Measurements from ENCODE around the gene NHEJ1. TPM values are rescaled to one million over a fixed set of nuclear protein-coding genes. Genes with fewer than 3 reads are reported as not detected.

Gene NHEJ1
- polyA plus RNA-seq, 1 of the 3 experiments (the other 2 are of a cell fraction), result 16.3 TPM

DNA sequence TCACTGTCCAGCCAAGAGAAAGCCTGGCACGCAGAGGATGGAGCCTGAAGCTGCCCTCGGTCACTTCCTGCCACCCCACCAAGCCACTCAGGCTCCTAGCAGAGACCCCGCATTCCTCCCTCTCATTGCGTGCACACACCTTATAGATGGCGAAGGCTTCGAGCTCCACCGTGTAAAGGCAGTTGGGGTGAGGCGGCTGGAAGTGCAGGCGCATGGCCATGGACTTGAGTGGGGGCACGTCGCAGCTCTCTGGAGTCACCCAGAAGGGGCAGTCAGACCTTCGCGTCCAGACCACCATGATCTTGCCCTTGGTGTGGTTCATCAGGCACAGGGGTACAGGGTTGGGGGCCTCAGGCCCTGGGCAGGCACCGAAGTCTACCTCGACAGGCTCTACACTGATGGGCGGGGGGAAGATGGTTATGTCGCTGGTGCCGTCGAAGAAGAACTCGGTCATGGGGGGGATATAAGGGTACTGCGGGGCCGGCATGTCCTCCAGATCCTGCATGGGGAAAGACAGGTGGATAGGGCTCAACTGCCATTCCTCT is 133.0 kb downstream of the NHEJ1 start (continued):
- TF ChIP-seq, protein P1, sequence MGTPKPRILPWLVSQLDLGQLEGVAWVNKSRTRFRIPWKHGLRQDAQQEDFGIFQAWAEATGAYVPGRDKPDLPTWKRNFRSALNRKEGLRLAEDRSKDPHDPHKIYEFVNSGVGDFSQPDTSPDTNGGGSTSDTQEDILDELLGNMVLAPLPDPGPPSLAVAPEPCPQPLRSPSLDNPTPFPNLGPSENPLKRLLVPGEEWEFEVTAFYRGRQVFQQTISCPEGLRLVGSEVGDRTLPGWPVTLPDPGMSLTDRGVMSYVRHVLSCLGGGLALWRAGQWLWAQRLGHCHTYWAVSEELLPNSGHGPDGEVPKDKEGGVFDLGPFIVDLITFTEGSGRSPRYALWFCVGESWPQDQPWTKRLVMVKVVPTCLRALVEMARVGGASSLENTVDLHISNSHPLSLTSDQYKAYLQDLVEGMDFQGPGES (IDR thresholded peaks at IDR 0.05; ENCODE audit: low read depth, low read length), result no peak
- no peak for TF ChIP-seq RAD21 (IDR thresholded peaks at IDR 0.05; ENCODE audit: low read length)
- TF ChIP-seq, protein P2, sequence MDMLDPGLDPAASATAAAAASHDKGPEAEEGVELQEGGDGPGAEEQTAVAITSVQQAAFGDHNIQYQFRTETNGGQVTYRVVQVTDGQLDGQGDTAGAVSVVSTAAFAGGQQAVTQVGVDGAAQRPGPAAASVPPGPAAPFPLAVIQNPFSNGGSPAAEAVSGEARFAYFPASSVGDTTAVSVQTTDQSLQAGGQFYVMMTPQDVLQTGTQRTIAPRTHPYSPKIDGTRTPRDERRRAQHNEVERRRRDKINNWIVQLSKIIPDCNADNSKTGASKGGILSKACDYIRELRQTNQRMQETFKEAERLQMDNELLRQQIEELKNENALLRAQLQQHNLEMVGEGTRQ (IDR thresholded peaks at IDR 0.05; ENCODE audit: borderline replicate concordance, low read depth, low read length), result no peak
- TF ChIP-seq FOXJ3 (CRISPR knock-in tag; IDR thresholded peaks at IDR 0.05), result no peak
- TF ChIP-seq EZH2phosphoT487 (IDR thresholded peaks at IDR 0.05; ENCODE audit: borderline replicate concordance, low read depth), result no peak
- TF ChIP-seq RFX5 (IDR thresholded peaks at IDR 0.05; ENCODE audit: low read length), result no peak

DNA sequence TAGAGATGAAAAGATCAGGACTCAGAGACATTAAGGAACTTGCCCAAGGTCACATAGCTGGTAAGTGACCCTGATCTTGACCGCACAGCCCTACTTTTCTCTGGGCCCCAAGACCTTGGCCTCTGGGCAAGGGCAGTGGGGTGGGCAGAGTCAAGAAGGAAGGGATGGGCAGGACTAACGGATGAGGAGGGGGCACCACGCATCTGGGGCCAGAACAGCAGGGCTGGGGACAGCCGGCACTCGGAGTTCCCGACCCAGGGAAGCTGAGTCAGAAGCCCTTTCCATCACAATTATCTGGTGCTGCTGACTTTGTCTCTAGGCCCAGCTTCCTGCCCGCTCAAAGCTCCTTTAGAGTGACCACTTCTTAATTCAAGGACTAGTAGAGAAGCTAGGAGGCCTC is 133.7 kb downstream of the NHEJ1 start:
- Histone ChIP-seq H3K4me1 (ENCODE audit: control insufficient read depth in 1 of 2, insufficient read depth in 2 of 2, low read depth in 1 of 2, low read length in 1 of 2) (peaks cover 0 to 5% of the 10 kb centered on the region in 2 experiments; a peak in 1 of 4 replicates), H4K20me1 (ENCODE audit: insufficient read depth) (no peaks in the 10 kb centered on the region), H2AFZ (ENCODE audit: low read depth) (no peak overlapping the region), H3K4me3 (ENCODE audit: low read depth in 2 of 2, low read length in 1 of 2) (no peak overlapping the region), H3K9me2 (no peaks in the 10 kb centered on the region), H3K4me2 (no peak overlapping the region), H3K79me2 (ENCODE audit: insufficient read depth) (no peaks in the 10 kb centered on the region), H3F3A (replicated peaks; ENCODE audit: insufficient read depth) (no peaks in the 10 kb centered on the region), H3K36me3 (replicated peaks in 1 of 2; ENCODE audit: control insufficient read depth in 1 of 2, insufficient read depth in 2 of 2, low read length in 1 of 2) (no peaks in the 10 kb centered on the region), H3K9me3 (no peaks in the 10 kb centered on the region), H3K27me3 (ENCODE audit: insufficient read depth) (peaks cover 18% of the 10 kb centered on the region; the same call in 1 of the 2 replicates), H3K27ac (ENCODE audit: low read depth in 2 of 2, low read length in 1 of 2) (no peak overlapping the region), H3K9ac (no peak overlapping the region)
- 50% methylated on average over 6 of the region's 7 CpGs for WGBS (ENCODE audit: low lambda C conversion rate)
- POLR2A ChIA-PET, result no interaction called here
- CTCF ChIA-PET, result interaction anchor here (1.0 to 10.9 kb wide), 13 partner anchors 9 to 175 kb away, joined by 3 to 238 read pairs (median 30); partner anchors contain the start of genes CFAP65, IHH and NHEJ1
- no peak for DNase-seq
- TF ChIP-seq POLR2AphosphoS5 (IDR thresholded peaks at IDR 0.05; ENCODE audit: low read depth, low read length), result no peak
- TF ChIP-seq FOXJ3 (CRISPR knock-in tag; IDR thresholded peaks at IDR 0.05), result no peak
- no peak for TF ChIP-seq ELF1 (IDR thresholded peaks at IDR 0.05)
- no peak for TF ChIP-seq RXRA (IDR thresholded peaks at IDR 0.05; ENCODE audit: borderline replicate concordance, low read depth)
- TF ChIP-seq, protein P3, sequence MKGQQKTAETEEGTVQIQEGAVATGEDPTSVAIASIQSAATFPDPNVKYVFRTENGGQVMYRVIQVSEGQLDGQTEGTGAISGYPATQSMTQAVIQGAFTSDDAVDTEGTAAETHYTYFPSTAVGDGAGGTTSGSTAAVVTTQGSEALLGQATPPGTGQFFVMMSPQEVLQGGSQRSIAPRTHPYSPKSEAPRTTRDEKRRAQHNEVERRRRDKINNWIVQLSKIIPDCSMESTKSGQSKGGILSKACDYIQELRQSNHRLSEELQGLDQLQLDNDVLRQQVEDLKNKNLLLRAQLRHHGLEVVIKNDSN (IDR thresholded peaks at IDR 0.05; ENCODE audit: borderline replicate concordance, low read depth), result no peak
- no peak for TF ChIP-seq JUND (IDR thresholded peaks at IDR 0.05)
- no peak for TF ChIP-seq MXI1 (IDR thresholded peaks at IDR 0.05; ENCODE audit: low read depth, low read length)
- no peak for TF ChIP-seq RFX5 (IDR thresholded peaks at IDR 0.05; ENCODE audit: low read length)
- TF ChIP-seq SIN3A (IDR thresholded peaks at IDR 0.05; ENCODE audit: borderline replicate concordance, low read depth, low read length), result no peak
- TF ChIP-seq TCF12 (IDR thresholded peaks at IDR 0.05), result no peak
- TF ChIP-seq YY1 (IDR thresholded peaks at IDR 0.05; ENCODE audit: low read depth), result no peak
- TF ChIP-seq CHD2 (IDR thresholded peaks at IDR 0.05; ENCODE audit: low read length, partially characterized antibody), result no peak
- no peak for TF ChIP-seq FOSL2 (IDR thresholded peaks at IDR 0.05; ENCODE audit: borderline replicate concordance, low read depth)
- no peak for TF ChIP-seq CTCF (IDR thresholded peaks at IDR 0.05)
- no peak for TF ChIP-seq MAX (IDR thresholded peaks at IDR 0.05; ENCODE audit: low read depth)
- no peak for TF ChIP-seq SMC3 (IDR thresholded peaks at IDR 0.05; ENCODE audit: low read depth, low read length)
- no peak for TF ChIP-seq EP300 (IDR thresholded peaks at IDR 0.05; ENCODE audit: borderline replicate concordance in 1 of 2, low read depth in 1 of 2, low read length in 1 of 2)
- TF ChIP-seq RAD21 (IDR thresholded peaks at IDR 0.05; ENCODE audit: low read length), result no peak
- no peak for TF ChIP-seq ZBTB33 (IDR thresholded peaks at IDR 0.05; ENCODE audit: borderline replicate concordance, low read depth)
